IPS-NIHi7 (cell line): ENCODE results near the gene CD177.
"Not testable (repeated sequence)": the region's sequence is repeated elsewhere in the genome, so short reads cannot be mapped to it uniquely, and the experiment has no call there.

Experiments
- DNase-seq: peaks from one replicate; pipeline ENCODE4 v3.0.0; 2012; ENCODE audit warnings: mixed read lengths; ENCODE audit errors: extremely low spot score

The CD177 gene

DNA sequence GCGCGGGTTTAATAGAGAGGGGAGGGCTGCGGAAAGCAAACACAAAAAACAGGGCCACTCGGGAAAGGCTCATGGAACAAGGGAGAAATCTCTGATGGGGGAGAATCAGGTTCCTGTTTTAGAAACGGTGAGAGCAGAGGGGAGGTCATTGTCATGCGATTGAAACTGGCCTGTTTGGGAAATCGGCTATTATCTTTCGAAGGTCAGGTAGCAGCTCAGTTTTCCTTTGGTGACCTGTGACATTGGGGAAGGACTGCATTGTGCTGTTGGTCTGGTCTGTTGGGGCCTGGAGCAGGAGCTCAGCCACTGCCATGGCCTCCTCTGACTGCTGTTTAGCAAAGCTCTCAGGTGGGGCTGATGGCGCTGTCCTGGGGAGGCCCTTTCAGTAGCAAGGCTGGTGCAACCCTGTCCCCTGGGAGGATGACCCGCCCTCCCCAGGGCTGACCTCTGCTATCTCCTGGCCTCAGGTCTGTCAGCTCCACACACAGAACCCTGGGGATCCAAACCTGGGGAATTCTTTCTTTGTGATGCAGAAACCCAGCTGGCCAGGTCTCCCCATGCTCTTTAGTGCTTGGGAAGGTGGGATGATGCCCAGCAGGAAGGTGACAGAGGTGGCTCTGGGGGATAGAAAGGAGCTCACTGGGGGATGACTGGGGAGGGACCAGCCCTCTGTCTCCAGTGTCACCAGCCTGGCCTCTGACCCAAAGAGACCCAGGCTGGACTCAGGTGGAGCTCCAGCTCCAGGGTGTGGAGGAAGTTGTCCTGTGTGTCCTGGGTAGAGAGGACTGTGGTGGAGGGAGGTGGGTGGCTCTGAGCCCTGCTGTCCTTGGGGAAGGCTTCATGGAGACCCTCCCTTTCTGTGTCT lies 21.2 kb upstream of the CD177 start:
- DNase-seq, result no peak

DNA sequence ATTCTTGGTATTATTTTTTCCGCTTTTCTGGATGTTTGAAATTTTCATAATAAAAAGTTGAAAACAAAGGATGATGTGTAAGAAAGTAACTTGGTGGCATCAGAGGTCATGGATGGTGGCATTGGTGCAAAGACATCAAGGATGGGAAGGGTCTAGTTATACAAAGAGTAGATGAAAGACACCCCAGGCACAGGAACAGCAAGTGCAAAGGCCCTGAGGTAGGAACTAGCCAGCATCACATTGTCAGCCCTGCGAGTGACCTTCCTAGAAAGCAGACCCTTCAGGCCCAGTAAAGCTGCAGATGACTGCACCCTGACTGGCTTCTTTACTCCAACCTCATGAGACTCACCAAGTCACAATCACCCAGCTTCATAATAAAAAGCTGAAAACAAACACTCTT lies 17.0 kb upstream of the CD177 start:
- not testable (repeated sequence) for DNase-seq

DNA sequence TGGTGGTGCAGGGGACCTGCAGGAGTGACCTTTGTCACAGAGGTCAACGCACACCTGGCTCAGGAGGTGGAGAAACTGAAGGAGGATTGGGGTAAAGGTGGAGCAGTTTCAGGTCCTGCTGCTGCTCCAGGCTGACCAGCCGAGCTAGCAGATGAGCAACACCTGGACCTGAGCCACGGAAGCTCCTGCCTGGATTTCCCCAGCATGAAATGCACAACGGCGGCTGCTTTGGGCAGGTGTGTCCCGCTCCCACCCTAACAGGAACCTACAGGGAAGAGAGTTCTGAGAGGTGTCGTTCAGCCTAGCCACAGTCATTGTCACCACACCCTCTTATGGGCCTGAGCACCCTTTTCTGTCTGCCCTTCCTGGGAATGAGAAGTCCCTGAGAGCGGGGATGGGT lies 15.7 kb upstream of the CD177 start:
- DNase-seq, result no peak

DNA sequence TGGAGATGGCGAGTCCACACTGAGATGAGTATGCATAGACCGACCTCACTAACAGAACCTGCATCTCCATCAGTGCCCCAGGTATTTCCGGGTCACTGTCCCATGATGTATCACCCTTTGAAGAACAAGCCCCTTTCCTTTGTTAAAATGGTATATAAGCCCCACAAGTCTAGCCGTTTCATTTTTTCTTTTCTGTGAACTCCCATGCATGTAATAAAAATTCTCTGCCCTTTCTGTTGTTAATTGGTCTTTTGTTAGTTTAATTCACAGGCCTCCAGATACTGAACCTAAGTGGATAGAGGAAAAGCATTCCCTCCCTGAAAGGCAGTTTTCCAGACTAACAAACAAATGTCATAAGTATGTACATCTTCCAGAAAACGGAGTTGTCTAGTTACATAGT lies 15.0 kb upstream of the CD177 start:
- no peak for DNase-seq

DNA sequence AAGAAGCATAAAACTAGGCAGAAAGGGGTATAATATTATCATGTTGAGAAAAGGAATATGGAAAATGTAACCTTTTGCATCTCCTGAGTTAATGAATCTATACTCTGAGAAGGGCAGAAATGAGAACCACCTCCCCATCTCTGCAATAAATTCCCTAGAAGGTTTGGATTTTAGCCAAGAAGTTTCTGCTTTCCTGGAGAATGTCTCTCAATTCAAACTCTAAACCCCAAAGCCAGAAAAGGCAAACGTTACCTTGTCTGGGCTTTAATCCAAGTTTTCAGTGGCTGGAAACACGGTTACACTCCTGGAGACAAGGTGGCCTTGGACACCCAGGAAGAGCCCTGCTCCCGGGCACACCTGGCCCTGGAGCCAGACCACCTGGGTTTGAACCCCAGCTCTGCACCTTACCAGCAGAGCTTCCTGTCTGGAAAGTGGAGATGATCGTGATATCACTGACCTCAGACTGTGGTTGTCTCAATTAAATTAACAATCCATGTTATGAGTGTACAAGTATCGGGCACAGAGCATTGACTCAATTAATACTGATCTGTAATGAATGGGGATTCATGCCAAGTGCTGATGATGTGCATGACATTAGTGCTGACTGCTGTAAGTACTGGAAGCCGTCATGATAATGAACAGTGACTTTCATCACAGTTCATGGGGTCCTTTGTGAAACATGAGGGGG lies 14.1 kb upstream of the CD177 start:
- DNase-seq, result not testable (repeated sequence)

DNA sequence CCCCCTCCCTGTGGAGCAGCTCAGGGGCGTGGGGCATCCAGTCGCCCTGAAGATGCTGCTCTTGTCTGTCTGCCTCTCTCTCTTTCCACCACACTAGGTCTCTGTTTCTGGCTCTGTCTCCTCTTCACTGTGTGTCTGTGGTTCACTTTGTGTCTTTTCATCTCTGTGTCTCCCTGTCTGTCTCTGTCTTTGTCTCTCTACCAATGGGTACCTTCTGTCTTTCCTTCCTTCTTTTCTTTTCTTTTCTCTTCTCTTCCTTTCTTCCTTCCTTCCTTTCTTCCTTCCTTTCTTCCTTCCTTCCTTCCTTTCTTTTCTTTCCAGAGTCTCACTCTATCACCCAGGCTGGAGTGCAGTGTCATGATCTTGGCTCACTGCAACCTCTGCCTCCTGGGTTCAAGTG lies 13.4 kb upstream of the CD177 start:
- DNase-seq, result not testable (repeated sequence)

DNA sequence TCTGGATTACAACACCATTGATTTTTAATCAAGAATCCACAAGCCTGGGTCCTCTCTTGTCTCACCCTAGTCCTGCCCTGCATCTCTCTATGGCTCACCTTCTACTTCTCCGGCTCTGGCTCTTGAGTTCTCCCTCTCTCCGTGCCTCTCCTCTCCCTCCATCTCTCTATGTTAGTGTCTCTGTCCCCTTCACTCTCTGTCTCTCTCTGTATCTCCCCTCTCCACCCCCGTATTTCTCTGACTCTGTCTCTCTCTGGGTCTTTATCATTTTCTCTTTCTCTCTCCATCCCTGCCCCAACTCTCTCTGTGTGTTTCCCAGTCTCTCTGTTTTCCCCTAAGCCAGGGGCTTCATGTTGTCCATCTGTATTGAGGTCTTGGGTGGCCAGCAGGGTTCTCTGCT lies 12.4 kb upstream of the CD177 start:
- not testable (repeated sequence) for DNase-seq

DNA sequence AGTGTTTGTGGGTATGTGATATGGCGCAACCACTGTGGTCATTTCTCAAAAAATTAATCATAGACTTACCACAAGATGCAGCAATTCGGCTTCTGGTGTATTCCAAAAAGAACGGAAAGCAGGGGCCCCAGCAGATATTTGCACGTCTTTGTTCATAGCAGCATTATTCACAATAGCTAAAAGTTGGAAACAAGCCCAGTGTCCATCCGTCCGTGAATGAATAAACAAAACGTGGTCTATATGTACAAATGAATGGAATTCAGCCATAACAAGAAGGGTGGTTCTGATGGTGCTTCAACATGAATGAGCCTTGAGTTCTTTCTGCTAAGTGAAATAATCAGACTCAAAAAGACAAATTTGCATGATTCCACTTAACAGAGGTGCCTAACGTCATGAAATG lies 11.4 kb upstream of the CD177 start:
- not testable (repeated sequence) for DNase-seq

DNA sequence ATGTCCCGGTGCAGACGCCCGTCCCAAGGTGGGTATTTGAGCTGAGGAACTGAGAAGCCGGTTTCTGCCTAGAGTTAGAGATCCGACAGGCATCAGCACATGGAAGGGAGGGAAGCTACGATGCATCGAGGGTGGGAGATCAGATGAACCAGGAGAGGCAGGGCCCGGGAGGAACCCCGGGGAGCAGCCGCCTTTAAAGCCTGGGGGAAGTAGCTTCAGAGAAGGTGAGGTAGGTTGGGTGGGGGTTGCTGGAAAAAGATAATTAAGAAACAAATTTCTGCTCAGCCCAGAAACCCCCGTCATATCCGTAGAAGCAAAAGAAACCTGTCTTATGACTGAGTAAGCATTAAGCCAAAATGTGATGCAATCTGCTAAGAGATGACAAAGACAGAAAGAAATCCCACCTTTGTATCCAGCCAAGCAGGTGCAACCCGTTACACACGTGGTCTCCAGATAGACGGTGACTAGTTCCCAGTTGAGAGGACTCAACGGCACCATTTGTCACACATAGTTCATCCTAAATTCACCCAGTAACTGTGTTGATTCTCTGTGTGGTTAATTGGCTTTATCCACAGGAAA lies 9.1 kb upstream of the CD177 start:
- not testable (repeated sequence) for DNase-seq

DNA sequence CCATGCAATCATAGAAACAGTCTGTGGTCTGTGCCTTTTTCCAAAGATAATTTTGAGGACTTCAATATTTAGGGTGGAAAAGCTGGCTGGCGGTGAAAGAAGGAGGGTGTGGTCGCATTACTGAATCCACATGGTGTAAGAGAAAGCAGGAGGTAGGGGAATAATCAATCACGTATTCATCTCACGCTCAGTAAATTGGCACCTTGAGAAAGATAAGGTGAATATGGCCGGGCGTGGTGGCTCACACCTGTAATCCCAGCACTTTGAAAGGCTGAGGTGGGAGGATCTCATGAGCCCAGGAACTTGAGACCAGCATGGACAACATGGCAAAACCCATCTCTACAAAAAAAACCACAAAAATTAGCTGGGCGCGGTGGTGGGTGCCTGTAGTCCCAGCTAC lies 3.7 kb upstream of the CD177 start:
- not testable (repeated sequence) for DNase-seq

DNA sequence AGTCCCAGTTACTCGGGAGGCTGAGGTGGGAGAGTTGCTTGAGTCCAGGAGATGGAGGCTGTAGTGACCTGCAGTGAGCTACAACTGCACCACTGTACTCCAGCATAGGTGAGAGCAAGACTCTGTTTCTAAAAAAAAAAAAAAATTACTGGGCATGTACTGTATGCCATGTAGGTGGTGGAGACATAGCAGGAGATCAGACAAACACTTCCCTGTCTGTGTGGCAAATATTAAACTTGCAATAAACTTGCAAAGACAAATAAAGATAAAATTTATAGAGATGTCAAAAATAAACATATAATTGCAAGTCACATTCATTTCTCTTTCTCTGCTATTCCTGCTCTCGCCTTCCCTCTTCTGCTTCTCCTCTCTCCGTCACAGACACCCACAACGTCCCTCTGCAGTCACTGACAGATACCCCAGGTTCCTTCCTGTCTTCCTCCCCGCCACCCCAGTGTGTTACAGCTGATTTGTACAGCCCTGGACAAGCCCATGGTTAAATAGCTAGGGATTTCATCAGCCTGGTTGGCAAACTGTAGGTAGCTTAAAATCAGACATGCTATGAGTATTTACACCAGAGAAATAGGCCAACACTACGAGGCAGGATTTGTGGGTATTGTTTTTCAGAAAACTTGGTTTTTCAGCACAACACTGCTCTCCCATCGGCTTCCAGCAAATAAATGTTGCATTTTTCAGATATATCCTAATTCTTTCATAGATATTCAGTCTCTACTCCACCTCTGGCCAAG lies 1.3 kb upstream of the CD177 start:
- no peak for DNase-seq

DNA sequence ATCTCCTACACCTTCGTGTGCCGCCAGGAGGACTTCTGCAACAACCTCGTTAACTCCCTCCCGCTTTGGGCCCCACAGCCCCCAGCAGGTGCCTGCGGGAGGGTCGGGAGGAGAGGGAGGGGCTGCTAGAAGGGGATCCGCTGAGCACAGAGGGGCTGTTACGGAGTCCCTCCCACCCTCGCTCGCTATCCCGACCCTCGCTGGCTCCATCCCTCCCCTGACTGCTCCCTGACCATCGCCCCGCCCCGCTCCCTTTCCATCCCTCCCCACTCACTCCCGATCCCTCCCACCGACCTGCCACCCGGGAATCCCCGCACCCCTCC lies 780 bp downstream of the CD177 start:
- peak; percentile 67 for DNase-seq

DNA sequence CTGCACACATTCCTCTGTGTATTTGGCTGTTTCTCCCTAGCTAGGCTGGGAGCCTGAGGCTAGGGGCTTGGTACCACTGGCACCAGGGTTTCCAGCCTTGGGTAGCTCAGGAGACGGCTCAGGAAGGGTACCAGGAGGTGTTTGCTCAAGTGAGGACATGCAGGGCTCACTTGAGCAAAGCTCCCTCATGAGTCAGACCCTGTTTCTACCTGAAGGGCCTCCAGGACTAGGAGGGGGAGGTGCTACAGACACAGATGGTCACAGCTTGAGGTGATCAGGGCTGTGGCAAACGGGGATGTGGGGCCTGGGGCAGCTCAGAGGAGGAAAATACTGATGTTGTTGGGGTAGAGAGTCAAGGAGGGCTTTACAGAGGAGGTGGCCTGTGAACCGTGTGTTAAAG lies 3.3 kb downstream of the CD177 start:
- not testable (repeated sequence) for DNase-seq

DNA sequence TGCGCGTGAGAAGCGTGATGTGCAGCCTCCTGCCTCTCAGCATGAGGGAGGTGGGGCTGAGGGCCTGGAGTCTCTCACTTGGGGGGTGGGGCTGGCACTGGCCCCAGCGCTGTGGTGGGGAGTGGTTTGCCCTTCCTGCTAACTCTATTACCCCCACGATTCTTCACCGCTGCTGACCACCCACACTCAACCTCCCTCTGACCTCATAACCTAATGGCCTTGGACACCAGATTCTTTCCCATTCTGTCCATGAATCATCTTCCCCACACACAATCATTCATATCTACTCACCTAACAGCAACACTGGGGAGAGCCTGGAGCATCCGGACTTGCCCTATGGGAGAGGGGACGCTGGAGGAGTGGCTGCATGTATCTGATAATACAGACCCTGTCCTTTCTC lies 8.7 kb downstream of the CD177 start:
- no peak for DNase-seq

DNA sequence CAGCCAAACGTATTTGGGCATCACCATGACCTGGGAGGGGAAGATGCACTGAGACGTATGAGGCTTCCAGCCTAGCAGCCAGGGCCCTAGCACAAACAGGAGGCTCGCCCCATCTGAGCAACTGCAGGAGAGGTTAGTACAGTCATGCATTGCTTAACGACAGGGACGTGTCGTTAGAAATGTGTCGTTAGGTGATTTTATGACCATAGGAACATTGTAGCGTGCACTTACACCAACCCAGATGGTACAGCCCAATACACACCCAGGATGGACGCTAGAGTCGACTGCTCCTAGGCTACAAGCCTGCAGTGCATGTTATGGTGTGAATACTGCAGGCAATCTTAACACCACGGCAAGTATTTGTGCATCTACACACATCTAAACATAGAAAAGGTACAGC lies 9.3 kb downstream of the CD177 start:
- no peak for DNase-seq

DNA sequence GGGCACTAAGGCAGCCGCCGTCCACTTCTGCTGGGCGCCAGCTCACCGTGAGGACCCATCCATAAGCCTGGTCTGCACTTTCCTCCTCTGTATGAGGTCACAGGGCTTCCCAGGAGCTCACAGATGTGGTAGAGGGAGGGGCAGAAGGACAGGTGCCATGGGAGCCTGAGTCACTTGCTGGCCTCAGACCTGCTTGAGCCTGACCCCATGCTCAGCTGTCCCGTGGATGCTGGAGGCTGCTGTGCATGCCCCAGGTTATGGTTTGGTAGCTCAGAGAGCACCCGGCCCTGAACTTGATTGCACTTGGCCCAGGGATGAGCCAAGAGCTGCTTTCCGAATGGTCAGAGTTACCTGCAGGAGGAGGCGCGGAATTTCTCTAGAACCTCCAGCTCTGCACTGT lies 12.2 kb downstream of the CD177 start:
- not testable (repeated sequence) for DNase-seq

DNA sequence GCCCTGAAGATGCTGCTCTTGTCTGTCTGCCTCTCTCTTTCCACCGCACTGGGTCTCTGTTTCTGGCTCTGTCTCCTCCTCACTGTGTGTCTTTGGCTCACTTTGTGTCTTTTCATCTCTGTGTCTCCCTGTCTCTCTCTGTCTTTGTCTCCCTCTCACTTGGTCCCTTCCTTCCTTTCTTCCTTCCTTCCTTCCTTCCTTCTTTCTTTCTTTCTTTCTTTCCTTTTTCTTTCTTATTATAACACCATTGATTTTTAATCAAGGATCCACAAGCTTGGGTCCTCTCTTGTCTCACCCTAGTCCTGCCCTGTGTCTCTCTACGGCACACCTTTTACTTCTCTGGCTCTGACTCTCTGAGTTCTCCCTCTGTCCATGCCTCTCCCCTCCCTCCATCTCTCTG lies 14.3 kb downstream of the CD177 start:
- no peak for DNase-seq

DNA sequence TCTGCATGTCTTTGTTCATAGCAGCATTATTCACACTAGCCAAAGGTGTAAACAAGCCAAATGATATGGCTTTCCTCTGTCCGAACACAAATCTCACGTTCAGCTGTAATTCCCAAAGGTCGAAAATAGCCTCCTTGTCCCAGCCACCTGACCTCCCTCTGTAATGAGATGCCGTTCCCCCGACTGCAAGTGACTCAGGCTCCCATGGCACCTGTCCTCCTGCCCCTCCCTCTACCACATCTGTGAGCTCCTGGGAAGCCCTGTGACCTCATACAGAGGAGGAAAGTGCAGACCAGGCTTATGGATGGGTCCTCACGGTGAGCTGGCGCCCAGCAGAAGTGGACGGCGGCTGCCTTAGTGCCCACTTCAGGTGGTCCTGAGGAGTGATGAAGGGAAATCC lies 15.4 kb downstream of the CD177 start:
- not testable (repeated sequence) for DNase-seq

DNA sequence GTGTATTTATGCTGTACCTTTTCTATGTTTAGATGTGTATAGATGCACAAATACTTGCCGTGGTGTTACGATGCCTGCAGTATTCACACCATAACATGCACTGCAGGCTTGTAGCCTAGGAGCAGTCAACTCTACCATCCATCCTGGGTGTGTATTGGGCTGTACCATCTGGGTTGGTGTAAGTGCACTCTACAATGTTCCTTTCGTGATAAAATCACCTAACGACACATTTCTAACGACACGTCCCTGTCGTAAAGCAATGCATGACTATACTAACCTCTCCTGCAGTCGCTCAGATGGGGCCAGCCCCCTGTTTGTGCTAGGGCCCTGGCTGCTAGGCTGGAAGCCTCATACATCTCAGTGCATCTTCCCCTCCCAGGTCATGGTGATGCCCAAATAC lies 18.4 kb downstream of the CD177 start:
- DNase-seq, result no peak

DNA sequence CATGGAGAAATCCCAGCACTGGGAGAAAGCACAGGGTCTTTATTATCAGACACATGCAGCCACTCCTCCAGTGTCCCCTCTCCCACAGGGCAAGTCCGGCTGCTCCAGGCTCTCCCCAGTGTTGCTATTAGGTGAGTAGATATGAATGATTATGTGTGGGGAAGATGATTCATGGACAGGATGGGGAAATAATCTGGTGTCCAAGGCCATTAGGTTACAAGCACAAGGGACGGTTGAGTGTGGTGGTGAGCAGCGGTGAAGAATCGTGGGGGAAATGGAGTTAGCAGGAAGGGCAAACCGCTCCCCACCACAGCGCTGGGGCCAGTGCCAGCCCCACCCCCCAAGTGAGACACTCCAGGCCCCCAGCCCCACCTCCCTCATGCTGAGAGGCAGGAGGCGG lies 19.0 kb downstream of the CD177 start:
- no peak for DNase-seq

DNA sequence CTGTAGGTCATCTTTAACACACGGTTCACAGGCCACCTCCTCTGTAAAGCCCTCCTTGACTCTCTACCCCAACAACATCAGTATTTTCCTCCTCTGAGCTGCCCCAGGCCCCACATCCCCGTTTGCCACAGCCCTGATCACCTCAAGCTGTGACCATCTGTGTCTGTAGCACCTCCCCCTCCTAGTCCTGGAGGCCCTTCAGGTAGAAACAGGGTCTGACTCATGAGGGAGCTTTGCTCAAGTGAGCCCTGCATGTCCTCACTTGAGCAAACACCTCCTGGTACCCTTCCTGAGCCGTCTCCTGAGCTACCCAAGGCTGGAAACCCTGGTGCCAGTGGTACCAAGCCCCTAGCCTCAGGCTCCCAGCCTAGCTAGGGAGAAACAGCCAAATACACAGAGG lies 24.1 kb downstream of the CD177 start:
- DNase-seq, result not testable (repeated sequence)

DNA sequence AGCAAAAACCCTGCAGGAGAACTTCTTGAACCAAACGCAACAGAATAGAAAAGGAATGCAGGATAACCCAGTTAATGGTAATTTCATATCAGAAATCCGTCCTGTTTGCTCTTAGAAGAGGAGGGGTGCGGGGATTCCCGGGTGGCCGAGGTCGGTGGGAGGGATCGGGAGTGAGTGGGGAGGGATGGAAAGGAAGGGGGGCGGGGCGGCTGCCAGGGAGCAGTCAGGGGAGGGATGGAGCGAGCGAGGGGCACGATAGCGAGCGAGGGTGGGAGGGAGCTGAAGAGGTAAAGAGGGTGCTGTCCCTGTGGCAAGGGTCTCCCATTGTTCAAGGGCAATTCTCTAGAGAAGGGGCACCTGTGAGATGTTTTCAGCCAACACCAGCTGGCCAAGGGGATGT lies 26.5 kb downstream of the CD177 start:
- no peak for DNase-seq
